Measurements from ENCODE around the gene PCBP4.

Gene PCBP4

DNA sequence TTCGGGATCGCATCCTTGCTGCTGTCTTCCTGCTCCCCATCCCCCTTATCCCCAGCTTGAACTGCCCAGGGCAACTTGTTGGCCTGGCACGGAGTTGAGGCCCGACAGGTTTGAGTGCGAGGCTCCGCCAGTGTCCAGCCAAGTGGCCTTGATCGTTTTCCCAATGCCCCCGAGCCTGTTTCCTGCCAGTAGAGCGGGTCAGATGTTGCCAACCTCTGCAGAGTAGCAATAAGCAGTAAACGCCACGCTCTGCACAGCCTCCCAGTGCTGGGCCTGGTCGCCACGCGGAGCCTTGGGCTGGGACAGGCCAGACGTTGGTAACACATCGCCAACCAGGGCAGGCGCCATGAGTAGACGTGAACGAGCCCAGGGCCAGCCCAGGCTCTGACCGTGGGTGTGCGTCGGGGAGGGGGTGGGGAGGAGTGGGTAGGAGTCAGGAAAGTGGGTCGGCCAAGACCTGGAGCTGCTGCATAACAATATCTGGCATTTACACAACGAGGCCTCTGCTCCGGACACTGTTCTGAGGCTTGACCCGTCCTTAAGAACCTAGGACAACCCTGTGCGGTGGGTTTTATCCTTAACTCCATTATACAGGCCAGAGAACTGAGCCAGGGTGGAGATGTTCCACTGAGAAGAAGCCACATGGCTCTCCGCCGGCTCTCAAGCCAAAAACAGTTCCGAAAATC, 7.2 kb upstream of the PCBP4 start:
- DNase-seq (ENCODE audit: low read depth in 4 of 4, low spot score in 1 of 4) = no peak

- no peak for DNase-seq (ENCODE audit: low read depth in 4 of 4, low spot score in 1 of 4)
These were observed 4.1 kb upstream of the PCBP4 start for GRCh38 chr3:51971350-51971749.

GRCh38 chr3:51970606-51971300, 3.5 kb upstream of the PCBP4 start:
- DNase-seq (ENCODE audit: low read depth in 4 of 4, low spot score in 1 of 4) = no peak

GRCh38 chr3:51969841-51970240, 2.6 kb upstream of the PCBP4 start:
- DNase-seq (ENCODE audit: low read depth in 4 of 4, low spot score in 1 of 4) = no peak

DNA sequence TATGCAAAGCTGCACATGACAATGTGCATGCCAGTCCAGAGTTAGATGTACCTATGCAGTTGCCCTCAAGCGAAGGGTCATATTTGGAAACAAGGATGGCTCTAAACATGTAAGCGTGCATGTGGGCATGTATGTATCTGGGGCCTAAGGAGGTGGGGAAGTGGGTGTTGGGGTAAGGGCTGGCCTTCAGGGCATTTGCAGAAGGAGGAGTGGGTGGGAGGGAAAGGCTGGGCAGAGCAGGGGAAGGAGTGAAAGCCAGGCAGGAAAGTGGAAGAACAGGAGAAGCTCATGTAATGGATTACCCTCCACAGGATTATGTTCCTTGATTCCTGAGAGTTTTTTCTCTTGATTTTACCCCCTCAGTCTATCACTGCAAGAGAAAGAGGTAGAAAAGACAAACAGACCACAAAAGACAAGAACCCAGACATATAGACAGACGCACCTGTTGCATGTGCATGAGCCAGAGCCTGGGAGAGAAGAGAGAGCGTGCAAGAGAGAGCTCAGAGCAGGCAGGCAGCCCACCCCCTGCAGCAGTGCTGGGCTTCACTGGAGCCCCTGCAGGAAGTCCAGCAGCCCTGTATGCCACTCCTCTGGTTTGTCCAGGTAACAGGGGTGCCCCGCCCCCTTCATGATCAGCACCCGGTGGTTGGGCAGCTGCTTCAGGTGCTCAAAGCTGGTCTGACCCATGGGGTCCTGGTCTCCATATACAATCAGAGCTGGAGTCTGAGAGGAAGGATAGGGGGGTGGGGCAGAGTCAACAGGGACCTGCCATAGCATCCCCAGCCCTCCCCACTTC, 1.8 kb upstream of the PCBP4 start:
- no peak for DNase-seq (ENCODE audit: low read depth in 4 of 4, low spot score in 1 of 4)

- no peak for DNase-seq (ENCODE audit: low read depth in 4 of 4, low spot score in 1 of 4)
These were observed 1.0 kb upstream of the PCBP4 start for GRCh38 chr3:51968170-51968775.

- DNase-seq (ENCODE audit: low read depth in 4 of 4, low spot score in 1 of 4) = no peak
These were observed 301 bp downstream of the PCBP4 start for GRCh38 chr3:51966922-51967383.

GRCh38 chr3:51966486-51966885, 768 bp downstream of the PCBP4 start:
- DNase-seq (ENCODE audit: low read depth in 4 of 4, low spot score in 1 of 4) = no peak

DNA sequence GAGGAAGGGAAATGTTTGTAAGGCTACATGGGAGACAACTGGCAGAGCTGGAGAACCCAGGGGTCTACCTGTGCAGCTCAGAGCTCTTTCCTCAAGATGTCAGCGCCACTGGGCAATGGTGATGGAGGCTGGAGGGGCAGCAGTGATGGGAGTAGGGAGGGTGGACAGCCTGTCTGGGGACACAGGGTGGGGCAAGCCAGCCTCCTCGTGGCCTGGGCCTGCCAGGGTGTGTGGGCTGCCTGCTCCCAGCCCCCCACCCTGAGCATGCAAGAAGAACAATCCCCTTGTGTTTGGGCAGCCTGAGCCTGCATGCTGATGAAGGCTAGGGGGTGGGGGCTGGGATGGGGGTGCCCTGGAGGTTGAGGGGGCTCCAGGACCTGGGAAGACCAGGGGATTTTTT, 1.2 kb downstream of the PCBP4 start:
- no peak for DNase-seq (ENCODE audit: low read depth in 4 of 4, low spot score in 1 of 4)

GRCh38 chr3:51964521-51964920, 2.7 kb downstream of the PCBP4 start:
- no peak for DNase-seq (ENCODE audit: low read depth in 4 of 4, low spot score in 1 of 4)

DNA sequence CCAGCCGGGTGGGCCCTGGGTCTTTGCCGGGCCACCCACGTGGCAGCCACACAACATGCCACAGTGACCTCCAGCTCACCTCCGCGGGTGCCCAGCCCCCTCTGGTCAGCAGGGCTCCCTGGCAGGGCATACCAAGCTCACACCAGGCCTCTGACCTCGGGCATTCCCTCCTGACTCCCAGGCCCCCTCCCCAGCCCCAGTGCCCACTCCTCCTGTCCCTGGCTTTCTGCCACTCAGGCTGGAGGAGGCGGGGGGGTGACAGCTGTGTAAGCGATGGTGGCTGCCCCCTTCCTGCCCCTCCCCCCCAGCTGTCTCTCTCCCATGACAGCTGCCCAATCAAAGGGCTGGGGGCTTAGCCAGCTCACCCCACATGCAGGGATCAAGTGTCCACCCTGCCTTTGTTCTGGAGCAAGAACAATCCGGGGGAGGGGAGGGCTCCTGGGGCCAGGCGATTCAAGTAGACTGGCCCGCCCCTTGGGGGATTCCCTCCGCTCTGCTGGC, 3.3 kb downstream of the PCBP4 start:
- DNase-seq (ENCODE audit: low read depth in 4 of 4, low spot score in 1 of 4) = no peak

GRCh38 chr3:51962854-51963530, 4.3 kb downstream of the PCBP4 start:
- DNase-seq (ENCODE audit: low read depth in 4 of 4, low spot score in 1 of 4) = no peak

DNA sequence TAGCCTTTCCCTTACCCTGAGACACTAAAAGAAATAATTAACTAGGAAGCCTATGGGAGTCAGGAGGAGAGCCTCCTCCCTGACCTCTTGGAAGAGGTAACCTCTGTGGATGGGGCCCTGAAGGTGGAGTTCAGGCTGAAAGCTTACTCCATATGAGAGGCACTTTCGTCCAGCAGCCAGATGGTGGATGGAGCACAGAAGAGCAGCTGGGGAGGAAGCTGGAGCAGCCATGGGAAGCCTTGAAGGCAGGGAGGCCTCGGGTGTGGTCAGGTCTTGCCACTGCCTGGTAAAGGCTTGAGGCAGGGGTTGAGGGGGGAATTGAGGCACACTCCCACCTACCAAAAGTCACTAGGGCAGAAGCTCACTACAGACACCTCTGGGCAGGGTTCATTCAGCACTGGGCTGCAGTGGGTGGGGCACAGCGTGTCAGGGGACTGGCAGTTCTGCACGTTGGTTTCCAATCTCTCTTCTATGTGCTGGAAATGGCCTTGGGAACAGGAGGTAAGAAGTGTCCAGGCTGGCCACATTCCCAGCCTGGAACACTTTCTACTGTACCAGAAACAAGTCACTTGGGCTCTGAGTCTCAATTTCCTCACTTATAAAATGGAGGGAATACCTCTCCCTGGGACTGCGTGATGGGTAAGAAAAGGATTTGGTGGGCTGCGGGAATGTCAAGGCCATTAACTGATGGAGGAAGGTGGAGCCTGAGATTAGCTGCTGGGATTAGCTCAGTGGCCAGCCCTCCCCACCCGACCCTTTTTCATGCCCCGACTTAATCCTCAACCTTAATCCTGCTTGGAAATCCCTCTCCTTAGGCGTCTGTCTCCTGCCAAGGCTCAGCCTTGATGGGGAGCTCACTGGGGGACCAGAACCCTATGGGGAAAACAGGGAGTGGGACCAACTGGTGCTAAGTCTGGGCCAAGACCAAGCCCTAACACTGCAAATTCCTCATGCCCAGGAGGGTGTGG, 5.4 kb downstream of the PCBP4 start:
- DNase-seq (ENCODE audit: low read depth in 4 of 4, low spot score in 1 of 4) = no peak

- no peak for DNase-seq (ENCODE audit: low read depth in 4 of 4, low spot score in 1 of 4)
These were observed 6.2 kb downstream of the PCBP4 start for GRCh38 chr3:51961011-51961410.

- DNase-seq (ENCODE audit: low read depth in 4 of 4, low spot score in 1 of 4) = no peak
These were observed 6.9 kb downstream of the PCBP4 start for GRCh38 chr3:51960386-51960785.

GRCh38 chr3:51959651-51960050, 7.6 kb downstream of the PCBP4 start:
- DNase-seq (ENCODE audit: low read depth in 4 of 4, low spot score in 1 of 4) = no peak

DNA sequence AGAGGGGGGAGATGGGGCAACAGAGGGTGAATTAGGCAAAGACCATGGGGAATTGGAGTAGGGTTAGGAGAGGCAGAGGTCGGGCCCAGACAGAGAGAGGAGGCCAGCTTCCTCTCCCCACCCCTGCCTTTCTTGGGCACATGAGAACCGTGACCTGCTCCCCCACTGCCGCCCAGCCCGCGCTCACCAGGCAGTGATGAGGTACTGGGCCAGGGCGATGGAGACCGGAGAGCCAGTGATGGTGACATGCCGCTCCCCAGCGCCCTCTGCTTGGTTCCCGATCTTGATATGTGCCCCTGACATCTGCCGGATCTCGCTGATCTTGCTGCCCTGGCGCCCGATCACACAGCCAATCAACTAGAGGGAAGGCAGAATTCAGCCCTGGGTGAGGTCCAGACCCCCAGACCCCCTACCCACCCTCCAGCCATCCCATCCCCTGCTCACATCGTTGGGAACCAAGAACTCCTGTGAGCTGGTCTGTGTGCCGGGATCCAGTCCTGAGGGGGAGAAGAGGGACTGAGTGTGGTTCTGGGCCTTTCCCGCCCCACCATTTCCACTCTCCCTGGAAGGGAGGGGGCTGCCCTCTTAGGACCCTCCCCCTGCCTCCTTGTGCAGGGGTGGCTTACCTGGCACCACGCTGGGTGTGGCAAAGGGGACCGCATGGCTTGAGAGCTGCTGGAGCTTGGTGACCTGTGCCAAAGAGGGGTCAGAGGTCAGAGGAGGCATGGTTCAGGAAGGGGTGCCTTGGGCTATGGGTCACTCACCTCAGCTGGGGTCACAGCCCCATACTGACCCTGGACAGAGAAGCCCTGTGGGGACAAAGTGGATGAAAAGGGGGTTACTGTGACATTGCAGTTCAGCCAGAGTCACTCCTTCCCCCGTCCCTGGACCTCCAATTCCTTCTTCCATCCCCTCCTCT, 8.4 kb downstream of the PCBP4 start:
- no peak for DNase-seq (ENCODE audit: low read depth in 4 of 4, low spot score in 1 of 4)

GRCh38 chr3:51957520-51958205, 9.6 kb downstream of the PCBP4 start:
- no peak for DNase-seq (ENCODE audit: low read depth in 4 of 4, low spot score in 1 of 4)

Measured in stimulated activated CD4-positive, alpha-beta T cell treated with anti-CD3 and anti-CD28 coated beads, Interleukin-1b, Interleukin-23, amount 100 ng/mL, for 24 hours (primary cell).